ENCODE results near the gene PDE2A.

The PDE2A gene

GRCh38 chr11:72673943-72674828 lies at the start of gene PDE2A:
Gene PDE2A, minus strand, starts transcription at chr11:72674422. Its CDS starts 215 bp downstream, at chr11:72674207.
- no peak for DNase-seq

DNA sequence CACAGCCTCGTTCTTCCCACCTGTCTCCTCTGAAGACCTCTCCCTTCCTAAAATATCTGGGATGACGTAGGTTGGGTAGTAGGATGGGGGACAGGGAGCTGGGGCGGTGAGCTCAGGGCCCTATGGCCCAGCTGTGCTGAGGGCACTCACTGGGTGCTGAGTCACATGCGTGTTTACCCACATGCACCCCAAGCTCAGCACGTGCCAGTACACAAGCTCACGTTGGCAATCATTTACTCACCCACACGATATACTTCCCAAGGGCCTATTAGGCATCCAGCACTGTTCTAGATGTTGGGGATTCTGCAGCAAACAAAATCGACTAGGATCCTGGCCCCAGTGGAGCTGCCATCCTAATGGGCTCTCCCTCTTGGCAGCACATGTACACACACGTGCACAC lies 49.3 kb upstream of the PDE2A start:
- no peak for DNase-seq

- DNase-seq = peak; percentile 91
These were observed 48.0 kb upstream of the PDE2A start for GRCh38 chr11:72722050-72722748.

DNA sequence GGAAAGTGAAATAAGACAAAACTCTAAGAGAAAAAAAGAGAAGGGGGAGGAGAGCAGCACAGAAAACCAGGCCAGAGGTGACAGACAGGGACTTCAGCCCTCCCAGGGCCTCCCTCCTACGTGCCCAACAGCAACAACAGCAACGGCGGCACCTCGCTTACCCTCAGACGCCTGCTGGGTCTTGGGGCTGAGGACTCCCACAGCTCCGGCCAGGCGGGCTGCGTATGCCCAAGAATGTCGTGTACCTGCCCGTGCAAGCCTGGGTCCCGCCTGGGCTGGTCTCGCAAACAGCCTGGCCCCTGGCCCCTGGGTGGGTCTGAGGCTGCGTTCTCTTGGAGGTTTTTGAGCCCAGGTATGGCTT lies 47.4 kb upstream of the PDE2A start:
- DNase-seq = peak; percentile 28

DNA sequence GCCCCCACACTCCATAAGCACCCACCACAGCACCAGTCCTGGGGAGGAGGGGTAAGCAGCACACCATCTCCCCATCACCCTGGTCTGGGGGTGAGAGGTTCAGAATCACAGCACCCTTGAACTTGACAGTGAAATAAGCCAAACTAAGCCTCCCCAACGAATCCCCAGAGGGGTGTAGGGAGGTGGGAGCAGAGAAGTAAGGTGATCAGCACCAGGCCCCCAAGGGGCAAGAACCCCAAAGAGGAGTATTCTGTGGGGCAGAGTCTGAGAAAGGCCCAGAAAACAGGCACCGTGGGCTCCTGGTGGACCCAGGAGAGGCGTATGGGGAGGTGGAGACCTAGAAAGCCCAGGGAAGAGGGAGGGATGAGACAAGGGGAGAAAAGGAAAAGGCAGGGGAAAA lies 47.1 kb upstream of the PDE2A start:
- no peak for DNase-seq

DNA sequence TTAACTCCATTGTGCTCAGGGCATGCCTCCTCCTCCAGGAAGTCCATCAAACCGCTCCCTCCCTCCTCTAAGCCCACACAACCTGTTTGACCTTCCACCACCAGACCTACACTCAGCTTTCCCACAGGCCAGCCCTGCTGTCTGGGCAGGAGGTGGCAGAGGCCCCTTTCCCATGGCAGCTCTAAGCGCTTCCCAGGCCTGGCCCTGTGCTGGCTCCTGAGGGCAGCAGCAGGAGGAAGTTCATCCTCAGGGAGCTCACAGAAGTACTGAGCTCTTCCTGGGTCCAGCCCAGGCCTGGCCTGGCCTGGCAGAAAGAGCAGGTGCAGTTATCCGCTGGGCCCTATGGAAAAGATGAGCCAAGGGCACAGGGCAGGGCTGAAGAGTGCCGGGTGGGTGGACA lies 46.6 kb upstream of the PDE2A start:
- no peak for DNase-seq

GRCh38 chr11:72720047-72720446 lies 45.8 kb upstream of the PDE2A start:
- DNase-seq = no peak

DNA sequence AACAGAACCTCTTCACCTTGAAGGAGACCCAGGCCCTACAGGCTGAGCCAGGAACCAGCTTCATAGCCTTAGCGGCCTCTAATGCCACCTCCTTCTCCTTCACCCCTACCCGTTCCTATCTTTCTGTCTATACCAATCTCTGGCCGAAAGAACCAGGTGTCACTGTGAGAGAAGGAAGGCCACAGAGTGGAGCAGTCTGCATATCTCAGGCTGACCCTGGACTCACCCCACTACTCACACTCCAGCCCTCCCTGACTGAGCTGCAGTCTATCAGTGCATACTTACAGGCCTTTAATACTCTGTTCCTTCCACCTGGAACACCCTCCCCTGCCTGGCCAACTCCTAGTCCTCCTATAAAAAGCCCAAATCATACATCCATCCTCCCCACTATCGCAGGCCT lies 45.3 kb upstream of the PDE2A start:
- no peak for DNase-seq

DNA sequence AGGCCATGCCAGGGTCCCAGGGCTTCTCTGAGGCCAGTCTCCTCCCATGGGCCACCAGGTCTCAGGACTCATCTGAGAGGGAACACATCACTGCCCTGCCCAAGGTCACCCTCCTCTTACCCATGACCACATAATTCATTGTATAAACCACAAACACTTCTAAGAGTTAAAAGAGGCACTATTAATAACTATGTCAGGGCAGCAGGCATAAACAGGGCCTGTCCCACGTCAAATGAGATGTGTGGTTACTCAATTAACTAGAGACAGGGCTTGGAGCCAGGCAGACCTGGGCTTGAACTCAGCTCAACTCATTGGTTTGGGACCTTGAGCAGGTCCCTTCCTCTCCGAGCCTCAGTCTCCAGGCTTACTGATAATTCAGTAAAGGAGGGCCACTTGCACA lies 44.9 kb upstream of the PDE2A start:
- no peak for DNase-seq

DNA sequence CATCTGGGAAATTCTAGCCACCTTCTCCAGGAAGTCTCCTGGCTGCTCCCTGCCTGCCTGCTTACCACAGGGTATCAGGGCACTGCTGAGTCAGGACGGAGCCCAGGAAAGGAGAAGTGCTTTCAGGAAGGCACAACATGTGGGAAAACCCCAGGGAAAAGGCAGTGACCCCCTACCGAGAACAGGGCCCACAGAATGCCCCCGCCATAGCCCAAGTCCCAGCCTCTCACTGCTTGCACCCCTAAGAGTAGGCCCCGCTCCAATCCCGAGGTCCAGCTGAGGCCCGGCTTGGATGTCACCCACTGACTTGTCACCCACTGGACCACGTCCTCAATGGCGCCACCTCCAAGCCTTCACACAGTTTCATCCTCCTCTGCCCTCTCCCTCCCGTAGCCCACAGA lies 43.9 kb upstream of the PDE2A start:
- no peak for DNase-seq

GRCh38 chr11:72716788-72717435 lies 42.7 kb upstream of the PDE2A start:
- DNase-seq = no peak

DNA sequence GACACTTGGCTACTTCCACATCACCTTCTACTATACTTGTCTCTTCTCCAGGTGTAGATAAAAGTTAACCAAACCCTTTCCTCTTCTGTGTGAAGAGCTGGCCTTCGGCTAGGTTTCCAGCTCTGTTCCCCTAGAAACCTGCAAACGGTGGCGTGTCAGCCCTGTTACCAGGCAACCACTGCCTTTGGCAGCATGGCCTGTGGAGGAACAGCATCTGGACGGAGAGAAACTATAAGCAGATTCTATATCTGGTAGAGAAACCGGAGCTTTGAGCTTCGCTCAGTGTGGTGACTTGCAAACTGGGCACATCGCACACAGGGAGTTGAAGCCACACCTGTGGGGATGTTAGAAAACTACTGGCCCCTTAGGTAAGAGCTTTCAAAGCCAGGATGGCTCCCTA lies 42.1 kb upstream of the PDE2A start:
- DNase-seq = no peak

- no peak for DNase-seq
These were observed 38.6 kb upstream of the PDE2A start for GRCh38 chr11:72712841-72713240.

DNA sequence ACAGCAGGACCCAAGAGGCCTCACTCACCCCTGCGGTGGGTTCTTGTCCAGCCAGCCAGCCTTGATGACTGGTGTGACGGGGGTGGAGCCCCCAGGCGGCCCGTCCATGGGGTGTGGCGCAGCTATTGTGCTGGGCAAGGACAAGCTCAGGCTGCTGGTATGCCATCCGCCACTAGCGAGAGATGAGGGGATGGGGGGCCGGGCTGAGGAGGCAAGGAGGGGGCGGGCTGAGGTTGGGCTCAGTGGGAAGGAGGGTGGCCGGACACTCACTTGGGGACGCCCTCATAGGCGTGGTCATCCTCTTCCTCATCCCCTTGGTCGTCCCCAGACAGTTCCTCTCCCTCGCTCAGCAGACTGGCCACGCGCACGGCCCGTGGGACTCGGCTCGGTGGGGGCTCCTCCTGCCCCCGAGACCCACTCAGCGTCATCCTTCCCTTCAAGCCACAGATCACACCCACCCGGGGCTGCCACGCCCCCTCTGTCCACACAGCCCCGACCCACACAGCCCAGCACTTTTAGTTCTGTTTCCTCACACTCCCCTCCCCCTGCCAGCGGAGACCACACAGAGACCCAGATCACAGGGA lies 38.0 kb upstream of the PDE2A start:
- no peak for DNase-seq

- DNase-seq = no peak
These were observed 36.9 kb upstream of the PDE2A start for GRCh38 chr11:72711141-72711540.

DNA sequence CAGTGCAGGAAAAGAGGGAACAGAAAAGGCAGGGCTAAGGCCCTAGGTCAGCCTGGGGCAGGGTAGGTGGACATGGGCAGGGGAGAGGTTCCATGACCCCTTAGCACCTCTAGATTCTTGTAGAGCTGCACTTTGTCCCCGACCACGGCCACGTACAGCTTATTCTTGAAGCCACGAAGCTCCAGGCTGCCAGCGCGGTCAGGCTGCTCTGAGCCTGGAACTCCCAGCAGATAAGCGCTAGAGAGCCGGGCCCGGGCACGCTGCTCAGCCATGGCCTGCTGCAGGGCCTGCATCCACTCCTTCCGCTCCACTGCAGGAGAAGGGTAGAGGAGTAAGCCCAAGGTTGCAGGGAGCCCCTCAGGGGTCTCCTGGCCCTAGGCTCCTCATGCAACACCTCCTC lies 36.1 kb upstream of the PDE2A start:
- no peak for DNase-seq

- DNase-seq = no peak
These were observed 35.4 kb upstream of the PDE2A start for GRCh38 chr11:72709478-72710238.

DNA sequence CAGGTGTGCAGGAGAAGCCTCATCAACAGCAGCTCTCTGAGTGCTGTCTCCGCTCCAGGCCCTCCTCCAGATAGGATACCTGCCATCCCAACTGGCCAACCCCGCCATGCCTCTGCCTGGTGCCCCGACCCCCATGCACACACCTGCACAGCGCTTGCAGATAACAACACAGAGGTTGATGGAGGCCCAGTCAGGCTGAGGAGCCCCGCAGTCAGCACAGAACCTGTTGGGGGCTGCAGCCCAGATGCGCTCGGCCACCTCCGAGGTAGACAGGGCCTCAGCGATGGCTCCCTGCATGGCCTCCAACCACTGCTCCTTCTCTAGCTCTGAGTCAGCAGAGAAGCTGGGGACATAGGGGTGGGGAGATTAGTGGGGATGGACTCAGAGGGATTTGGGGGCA lies 32.8 kb upstream of the PDE2A start:
- DNase-seq = no peak

DNA sequence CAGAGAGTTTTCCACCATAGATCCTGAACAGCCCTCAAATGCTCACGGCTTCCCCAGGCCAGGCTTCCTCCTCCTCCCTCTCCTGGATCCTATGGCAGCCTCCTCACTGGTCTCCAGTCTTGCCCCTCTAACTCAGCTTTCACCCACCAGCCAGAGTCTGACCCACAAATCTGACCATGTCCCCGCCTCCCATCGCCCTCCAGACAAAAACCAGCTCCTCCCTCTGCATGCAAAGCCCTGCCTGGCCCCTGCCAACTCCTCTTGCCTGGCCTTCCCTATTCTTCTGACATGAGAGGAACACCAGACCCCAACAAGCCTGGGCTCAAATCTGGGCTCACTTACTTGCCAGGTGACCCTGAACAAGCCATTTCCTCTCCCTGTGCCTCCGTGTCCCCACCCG lies 32.4 kb upstream of the PDE2A start:
- no peak for DNase-seq

DNA sequence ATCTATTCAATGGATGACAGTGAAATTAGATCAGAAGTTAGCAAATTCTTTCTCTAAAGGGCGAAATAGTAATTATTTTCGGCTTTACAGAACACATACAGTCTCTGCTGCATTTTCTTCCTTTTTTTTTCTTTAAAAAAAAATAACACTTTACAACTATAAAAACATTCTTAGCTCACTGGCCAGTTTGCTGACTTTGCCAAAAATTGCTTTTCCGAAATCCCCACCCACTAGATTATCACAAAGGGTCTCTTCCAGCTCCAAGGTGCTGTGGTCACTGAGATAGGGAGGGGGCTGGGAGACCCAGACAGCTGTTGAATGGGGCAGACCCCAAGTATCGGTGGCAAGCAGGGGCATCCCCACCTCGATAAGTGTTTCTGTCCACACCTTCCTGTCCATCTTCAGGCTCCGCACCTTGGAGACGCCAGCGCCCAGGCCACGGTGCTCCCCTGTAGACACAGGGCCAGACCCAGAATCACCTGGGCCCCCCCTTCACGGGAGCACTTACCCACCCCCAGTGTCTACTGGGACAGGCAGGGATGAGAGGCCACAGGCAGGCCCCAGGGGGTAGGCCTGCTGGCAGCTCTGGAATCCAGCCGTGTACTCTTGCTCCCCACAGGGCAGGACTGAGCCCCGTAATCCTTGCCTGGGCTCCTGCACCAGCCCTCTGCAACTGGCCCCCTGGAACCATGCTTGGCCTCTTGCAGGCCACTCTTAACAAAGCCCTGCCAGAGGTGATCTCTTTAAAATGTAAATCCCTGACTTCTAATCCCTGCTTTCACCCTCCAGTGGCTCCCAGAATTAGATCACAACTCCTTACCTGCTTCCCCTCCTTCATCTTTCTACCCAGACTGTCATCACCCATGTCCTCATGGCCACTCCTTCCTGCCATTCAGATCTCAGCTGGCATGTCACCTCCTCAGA lies 31.5 kb upstream of the PDE2A start:
- no peak for DNase-seq

GRCh38 chr11:72704783-72705265 lies 30.6 kb upstream of the PDE2A start:
- DNase-seq = no peak
